HL-60/S4 (cell line): ENCODE results near the gene GATA6.
"Not testable (repeated sequence)": the region's sequence is repeated elsewhere in the genome, so short reads cannot be mapped to it uniquely, and the experiment has no call there.

Experiments
- in situ Hi-C: fragments of 300-500 bp; cut with MboI; formaldehyde crosslinking; loops from 2 replicates; pipeline ENCODE4 v1.14.3; 2022; ENCODE audit warnings: low sequenced_read_pairs

The GATA6 gene

GRCh38 chr18:22176420-22177326, 7.3 kb downstream of the GATA6 start:
- in situ Hi-C loops, result no loop called here

DNA sequence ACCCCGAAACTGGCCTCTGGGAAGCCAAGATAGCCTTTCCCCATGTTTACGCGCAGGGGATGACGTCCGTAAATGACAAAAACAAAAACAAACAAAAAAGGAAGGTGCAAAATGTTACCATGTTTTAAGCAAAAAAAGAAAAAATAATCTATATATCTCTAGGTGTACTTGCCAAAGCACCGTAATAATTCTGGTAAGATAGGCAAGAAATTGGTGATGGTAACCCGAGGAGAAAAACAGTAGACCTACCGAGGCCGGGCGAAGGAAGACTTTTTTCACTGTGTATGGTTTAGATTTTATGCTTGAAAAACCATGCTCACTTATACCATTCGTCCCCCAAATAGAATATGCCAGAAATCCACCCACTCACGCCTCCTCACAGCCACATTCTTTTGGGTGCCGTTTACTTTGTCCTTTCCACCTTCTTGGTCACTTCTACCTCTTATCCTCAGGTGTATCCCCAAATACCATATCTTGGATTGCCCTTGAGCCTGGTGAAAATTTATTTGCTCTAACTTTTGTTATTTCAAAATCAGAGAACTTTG, 8.0 kb downstream of the GATA6 start:
- in situ Hi-C loops, result no loop called here

DNA sequence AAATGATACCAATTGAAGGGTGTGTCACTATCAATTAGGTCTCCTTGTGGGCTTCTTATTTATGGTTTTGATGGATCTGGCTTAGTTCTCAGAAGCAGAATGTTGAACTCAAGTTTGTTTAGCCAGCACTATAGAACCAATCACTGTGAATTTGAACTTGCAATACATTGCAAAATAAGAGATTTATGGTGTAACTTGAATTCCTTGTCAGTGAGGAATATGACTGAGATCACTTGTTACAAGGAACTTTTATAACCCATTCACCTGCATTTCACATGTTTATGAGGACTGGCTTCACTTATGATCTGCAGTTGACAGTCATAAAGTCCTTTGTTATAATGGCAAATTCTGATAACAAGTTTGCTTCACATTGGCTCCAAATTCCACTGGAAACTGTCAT, 9.8 kb downstream of the GATA6 start:
- in situ Hi-C loops, result no loop called here

GRCh38 chr18:22179631-22180030, 10.2 kb downstream of the GATA6 start:
- in situ Hi-C loops, result no loop called here

GRCh38 chr18:22180722-22181121, 11.3 kb downstream of the GATA6 start:
- in situ Hi-C loops, result no loop called here

- in situ Hi-C loops, result no loop called here
These were observed 13.7 kb downstream of the GATA6 start for GRCh38 chr18:22182884-22183697.

- in situ Hi-C loops, result no loop called here
These were observed 14.3 kb downstream of the GATA6 start for GRCh38 chr18:22183698-22184170.

- in situ Hi-C loops, result not testable (repeated sequence)
These were observed 15.2 kb downstream of the GATA6 start for GRCh38 chr18:22184573-22184972.

DNA sequence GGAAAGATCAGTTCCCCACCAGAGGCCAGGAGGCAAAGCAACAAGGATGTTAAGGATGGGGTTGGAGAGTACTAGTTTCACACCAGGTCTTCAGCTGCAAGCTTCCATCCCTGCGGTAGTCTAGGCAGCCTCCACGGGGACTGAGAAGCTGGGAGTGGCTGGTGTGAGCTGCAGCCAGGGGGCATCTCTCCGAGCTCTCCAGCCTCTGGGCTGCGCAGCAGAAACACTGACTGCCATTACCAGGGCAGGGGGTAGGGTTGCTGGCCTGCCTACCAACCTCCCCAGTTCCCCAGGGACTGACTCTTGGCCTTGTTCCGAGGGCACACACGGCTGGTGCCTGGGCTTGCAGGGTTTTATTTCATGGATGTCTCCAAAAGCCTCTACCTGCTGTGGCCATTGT, 15.9 kb downstream of the GATA6 start:
- in situ Hi-C loops, result no loop called here

- in situ Hi-C loops, result no loop called here
These were observed 16.5 kb downstream of the GATA6 start for GRCh38 chr18:22185771-22186386.

- in situ Hi-C loops, result no loop called here
These were observed 17.1 kb downstream of the GATA6 start for GRCh38 chr18:22186484-22186971.

DNA sequence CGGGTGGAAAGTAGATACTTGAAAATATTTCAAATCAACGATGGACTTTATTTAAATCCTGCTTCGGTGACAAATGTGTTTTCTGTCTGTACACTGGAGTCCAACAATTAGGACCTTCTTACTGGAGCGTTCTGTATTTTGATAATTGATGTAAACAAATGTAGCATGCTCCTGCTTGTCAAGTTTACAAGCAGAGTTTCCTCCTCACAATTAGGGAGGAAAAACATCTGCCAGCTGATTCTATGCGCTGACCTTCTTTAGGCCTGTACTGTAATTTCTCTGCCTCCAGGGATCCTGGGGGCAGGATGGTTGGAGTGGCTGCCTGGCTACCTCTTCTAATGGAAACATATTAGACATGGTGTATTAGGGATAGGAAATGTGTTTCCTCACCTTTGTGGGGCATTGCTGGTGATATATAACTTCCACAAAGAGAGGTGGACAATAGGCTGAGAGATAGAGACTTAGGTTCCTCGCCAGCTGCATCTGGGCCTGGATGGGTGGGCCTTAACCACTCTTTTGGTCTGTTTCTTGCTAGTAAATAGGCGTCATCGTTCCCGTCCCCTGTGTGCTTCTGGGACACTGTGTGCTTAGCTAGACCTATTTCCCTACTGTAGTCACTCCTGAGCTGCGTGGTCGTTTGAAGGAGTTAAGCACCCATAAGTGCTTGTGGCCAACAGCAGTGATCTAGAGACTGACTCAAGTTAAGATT, 19.3 kb downstream of the GATA6 start:
- in situ Hi-C loops, result no loop called here

DNA sequence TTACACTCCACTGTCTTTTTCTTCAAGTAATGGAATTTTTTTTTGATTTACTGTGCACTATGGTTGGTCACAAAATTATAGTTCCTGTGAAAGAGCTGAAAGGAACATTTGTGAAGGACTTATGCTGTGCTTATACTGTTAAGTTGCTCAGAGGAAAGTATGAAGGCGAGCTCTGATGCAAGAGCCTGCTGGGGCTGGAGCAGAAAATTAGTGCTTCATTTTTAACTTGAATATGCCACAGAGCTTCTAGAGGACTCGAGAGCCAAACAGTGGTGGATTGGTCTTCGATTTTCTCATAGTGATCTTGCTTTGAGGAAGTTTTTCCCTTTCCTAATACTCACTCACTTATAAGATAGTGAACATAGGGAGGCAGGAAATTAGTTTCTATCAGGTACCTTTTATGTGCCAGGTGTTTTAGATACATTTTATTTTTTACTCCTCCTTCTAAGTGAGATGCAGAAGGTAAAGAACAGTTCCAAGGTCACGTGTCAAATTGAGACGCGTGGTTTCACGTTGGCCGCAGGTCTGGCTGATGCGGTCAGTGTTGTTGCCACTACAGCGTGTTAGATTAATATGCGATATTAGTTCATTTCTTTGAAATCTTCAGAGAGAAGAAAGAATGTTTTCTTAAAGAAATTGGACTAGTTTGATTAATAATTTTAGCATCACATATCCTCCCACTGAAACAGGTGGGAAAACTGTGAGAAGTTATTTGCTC, 20.2 kb downstream of the GATA6 start:
- in situ Hi-C loops, result no loop called here

DNA sequence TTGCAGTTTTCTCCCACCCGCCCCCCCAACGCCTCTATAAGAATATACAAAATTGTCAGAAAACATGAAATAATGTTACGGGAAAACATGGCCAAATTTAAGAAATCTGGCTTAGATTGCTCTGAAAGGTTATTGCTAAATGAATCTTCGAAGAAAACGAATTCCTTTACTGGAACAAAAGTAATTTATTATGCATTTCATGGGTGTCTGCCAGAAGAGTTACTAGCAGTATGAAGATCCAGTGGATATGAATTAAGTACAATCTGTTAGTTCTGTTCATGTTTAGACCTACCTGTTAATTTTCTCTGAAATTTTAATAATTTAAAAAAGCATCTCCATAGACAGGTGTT, 21.9 kb downstream of the GATA6 start:
- in situ Hi-C loops, result no loop called here

DNA sequence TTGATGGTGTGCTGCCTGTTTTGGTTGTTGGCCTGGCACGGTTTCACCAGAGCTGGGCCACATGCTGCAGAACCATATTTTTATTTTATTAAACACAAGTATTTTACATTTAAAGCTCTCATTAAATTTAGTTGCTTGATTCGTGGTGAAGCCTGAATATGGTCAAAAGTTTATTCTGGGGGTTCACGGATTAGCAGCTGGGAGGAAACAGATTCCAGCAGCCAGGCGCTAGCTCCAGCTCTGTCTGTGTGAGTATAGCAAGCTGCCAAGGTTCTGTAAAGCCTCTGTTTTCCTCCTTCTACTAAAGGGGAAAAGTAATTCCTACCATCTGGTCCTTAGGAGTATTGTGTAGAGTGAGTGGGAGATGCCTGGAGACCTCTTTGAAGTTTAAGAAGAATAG, 22.5 kb downstream of the GATA6 start:
- in situ Hi-C loops, result no loop called here

DNA sequence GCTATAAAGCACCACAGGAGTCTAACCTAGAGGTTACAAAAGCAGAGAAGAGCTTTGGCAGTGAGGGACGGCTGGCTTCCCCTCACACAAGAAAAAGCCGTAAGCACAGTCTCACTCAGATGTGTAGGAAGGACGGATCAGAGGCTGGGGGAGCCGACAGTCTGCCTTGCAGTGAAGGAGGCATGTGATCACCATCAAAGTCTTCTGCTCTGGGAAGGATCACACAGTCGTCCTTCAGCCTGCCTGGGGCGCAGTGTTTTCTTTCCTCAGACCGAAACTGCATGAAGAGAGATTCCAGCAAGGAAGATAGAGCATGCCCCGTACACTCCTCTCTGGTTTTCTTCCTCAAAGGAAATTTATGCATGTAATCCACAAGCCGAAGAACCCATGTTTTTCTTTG, 24.1 kb downstream of the GATA6 start:
- in situ Hi-C loops, result no loop called here

DNA sequence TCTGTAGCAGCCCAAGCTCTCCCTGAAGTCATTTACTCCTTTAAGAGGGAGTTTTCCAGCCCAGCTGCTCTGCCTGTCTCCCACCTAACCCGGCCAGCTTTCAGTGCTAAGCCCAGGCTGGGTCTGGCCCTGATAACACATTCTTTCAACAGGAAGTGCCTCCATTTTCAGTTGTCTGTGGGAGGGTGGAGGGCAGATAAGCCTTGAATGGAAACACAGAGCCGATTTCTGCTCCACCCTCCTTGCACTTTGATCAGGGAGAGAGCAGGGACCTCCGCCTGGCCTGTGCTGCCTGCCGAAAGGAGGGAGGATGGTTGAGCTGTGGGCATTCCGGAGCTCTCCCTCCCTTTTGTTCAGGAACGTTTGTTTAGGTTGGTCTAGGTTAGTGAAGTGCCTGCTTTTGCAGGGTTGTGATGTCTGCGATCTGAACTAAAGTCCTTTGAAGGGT, 24.8 kb downstream of the GATA6 start:
- in situ Hi-C loops, result no loop called here

DNA sequence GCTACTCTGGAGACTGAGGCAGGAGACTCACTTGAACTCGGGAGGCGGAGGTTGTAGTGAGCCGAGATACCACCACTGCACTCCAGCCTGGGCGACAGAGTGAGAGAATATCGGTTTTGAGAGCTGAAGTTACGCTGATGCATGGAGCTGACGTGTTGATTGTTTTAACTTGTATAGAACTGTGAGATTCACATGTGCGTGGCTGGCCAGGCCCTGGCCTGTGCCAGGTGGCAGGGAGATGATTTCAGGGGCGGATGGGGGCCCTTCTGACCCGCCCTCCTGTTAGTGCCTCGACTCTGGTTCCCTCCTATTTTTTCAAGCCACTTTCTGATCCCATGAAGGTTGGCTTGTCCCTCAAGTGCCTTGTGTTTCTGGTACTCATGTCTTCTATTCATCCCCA, 25.7 kb downstream of the GATA6 start:
- in situ Hi-C loops, result no loop called here

- in situ Hi-C loops, result not testable (repeated sequence)
These were observed 27.6 kb downstream of the GATA6 start for GRCh38 chr18:22196943-22197342.

DNA sequence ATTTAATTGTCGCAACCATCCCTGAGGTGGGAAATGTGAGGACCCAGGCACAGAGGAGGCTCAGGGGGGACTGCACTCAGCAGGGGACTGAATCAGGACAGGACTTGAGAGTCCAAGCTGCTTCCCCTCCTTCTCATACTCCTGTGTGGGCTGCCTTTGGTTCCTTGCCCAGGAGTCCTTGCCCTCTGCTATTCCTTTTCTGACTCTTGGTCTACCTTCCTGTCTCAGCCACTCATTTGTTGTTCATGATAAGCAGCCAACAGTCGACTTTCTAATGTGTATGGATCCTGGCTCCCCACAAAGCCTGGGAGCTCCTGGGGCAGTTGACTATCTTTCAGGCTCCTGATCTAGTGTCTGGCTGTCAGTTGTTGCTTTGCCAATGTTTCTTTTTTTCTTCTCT, 28.3 kb downstream of the GATA6 start:
- in situ Hi-C loops, result no loop called here
